Measurements from ENCODE around the gene ELFN1. TPM values are rescaled to one million over a fixed set of nuclear protein-coding genes. Genes with fewer than 3 reads are reported as not detected.

Gene ELFN1
- total RNA-seq, 1 experiment from 2014 or later: 0.69 TPM

DNA sequence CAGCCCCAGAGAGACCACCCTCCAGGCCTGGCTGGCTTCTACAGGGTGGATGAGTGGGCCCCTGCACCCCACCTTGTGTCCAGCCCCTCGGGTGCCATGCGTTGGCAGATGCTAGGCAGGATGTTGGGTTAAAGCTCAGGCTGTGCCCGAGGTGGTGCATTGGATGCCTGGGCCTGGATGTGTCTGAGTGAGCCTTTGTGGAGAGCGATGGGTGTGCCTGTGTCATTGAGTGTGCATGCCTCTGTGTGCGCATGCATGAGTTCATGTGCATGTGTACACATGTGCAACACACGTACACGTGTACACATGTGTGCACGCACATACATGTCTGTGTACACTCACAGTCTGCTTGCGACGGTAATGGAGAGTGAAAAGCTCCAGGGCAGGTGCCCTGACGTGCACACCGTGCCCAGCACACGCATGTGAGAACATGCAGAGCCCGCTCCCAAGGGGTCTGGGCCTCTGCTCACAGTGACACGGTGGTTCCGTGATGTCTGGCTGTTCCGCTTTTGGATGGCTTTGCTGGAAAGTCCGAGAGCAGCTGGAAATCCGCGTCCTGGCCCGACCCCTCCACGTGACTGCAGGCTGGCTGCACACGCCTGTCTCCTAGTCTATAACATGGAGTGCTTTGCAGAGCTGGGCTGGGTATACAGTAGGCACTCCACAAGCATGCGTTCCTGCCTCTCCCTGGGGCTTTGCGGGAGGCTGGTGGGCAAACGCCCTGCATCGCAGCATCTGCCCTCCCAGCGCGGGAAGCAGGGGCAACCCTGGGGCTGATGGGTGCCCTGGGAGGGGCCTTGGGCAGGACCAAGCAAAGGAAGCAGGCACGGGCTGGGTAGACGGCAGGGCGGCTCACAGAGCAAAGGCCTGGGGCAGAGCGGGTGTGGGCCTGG is 36.9 kb downstream of the ELFN1 start:
- peaks cover 9% of the 10 kb centered on the region for H3K27me3 ChIP-seq (ENCODE audit: low read length)
- no peak overlapping the region for H3K4me3 ChIP-seq (ENCODE audit: low read length)
- no peak overlapping the region for H3K9ac ChIP-seq (ENCODE audit: low read length)
- H3F3A ChIP-seq (ENCODE audit: low read length, unreplicated experiment): no peaks in the 10 kb centered on the region
- no peak overlapping the region for H3K27ac ChIP-seq (ENCODE audit: low read length)
- H3K4me2 ChIP-seq (ENCODE audit: low read length): no peak overlapping the region
- H3K4me1 ChIP-seq (ENCODE audit: insufficient read depth, low read length): no peaks in the 10 kb centered on the region
- H3K36me3 ChIP-seq (ENCODE audit: low read depth, low read length): no peaks in the 10 kb centered on the region
- no peaks in the 10 kb centered on the region for H3K79me2 ChIP-seq (ENCODE audit: low read length)
- intact Hi-C loops (cut with micrococcal nuclease): no loop called here
- CTCF ChIA-PET: no interaction called here
- ATAC-seq (no peak), DNase-seq (no peak)
- no peaks in the 10 kb centered on the region for H3K9me2 ChIP-seq (replicated peaks; ENCODE audit: low read length)
- no peak overlapping the region for H2AFZ ChIP-seq (ENCODE audit: low read length)
- H3K9me3 ChIP-seq (ENCODE audit: low read length): no peaks in the 10 kb centered on the region
- TF ChIP-seq, protein P1, sequence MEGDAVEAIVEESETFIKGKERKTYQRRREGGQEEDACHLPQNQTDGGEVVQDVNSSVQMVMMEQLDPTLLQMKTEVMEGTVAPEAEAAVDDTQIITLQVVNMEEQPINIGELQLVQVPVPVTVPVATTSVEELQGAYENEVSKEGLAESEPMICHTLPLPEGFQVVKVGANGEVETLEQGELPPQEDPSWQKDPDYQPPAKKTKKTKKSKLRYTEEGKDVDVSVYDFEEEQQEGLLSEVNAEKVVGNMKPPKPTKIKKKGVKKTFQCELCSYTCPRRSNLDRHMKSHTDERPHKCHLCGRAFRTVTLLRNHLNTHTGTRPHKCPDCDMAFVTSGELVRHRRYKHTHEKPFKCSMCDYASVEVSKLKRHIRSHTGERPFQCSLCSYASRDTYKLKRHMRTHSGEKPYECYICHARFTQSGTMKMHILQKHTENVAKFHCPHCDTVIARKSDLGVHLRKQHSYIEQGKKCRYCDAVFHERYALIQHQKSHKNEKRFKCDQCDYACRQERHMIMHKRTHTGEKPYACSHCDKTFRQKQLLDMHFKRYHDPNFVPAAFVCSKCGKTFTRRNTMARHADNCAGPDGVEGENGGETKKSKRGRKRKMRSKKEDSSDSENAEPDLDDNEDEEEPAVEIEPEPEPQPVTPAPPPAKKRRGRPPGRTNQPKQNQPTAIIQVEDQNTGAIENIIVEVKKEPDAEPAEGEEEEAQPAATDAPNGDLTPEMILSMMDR (conservative IDR thresholded peaks at IDR 0.05; ENCODE audit: low read depth, low read length): no peak
- TF ChIP-seq EZH2phosphoT487 (IDR thresholded peaks at IDR 0.05; ENCODE audit: borderline replicate concordance, low read length) (no peak), EZH2 (IDR thresholded peaks at IDR 0.05; ENCODE audit: low read length, unreplicated experiment) (no peak)
- POLR2A ChIA-PET (ENCODE audit: unreplicated experiment): no interaction called here
- no peaks in the 10 kb centered on the region for H4K20me1 ChIP-seq (ENCODE audit: low read length)
- no TSS peak for BruUV-seq (replicated peaks)

GRCh38 chr7:1707756-1708595 is 37.9 kb downstream of the ELFN1 start:
- Histone ChIP-seq H3K79me2 (ENCODE audit: low read length) (no peaks in the 10 kb centered on the region), H3F3A (ENCODE audit: low read length, unreplicated experiment) (no peaks in the 10 kb centered on the region), H4K20me1 (ENCODE audit: low read length) (no peaks in the 10 kb centered on the region), H3K9me3 (ENCODE audit: low read length) (no peaks in the 10 kb centered on the region), H3K27me3 (ENCODE audit: low read length) (peaks cover 5% of the 10 kb centered on the region), H3K4me3 (ENCODE audit: low read length) (no peak overlapping the region), H2AFZ (ENCODE audit: low read length) (no peak overlapping the region), H3K4me2 (ENCODE audit: low read length) (no peak overlapping the region), H3K27ac (ENCODE audit: low read length) (no peak overlapping the region), H3K9ac (ENCODE audit: low read length) (no peak overlapping the region), H3K9me2 (replicated peaks; ENCODE audit: low read length) (no peaks in the 10 kb centered on the region), H3K4me1 (ENCODE audit: insufficient read depth, low read length) (no peaks in the 10 kb centered on the region), H3K36me3 (ENCODE audit: low read depth, low read length) (no peaks in the 10 kb centered on the region)
- ChIA-PET POLR2A (ENCODE audit: unreplicated experiment) (no interaction called here), CTCF (no interaction called here)
- no peak for DNase-seq
- no peak for TF ChIP-seq EZH2phosphoT487 (IDR thresholded peaks at IDR 0.05; ENCODE audit: borderline replicate concordance, low read length)
- no peak for TF ChIP-seq EZH2 (IDR thresholded peaks at IDR 0.05; ENCODE audit: low read length, unreplicated experiment)
- TF ChIP-seq, protein P1 (conservative IDR thresholded peaks at IDR 0.05; ENCODE audit: low read depth, low read length): peak; percentile 54
- intact Hi-C loops (cut with micrococcal nuclease): no loop called here
- ATAC-seq: no peak
- BruUV-seq (replicated peaks): no TSS peak
